Left kidney (tissue), 2 donors: Measurements from ENCODE around the gene TMC6. TPM values are rescaled to one million over a fixed set of nuclear protein-coding genes. Genes with fewer than 3 reads are reported as not detected.

Source experiments
- DNase-seq: peaks from one replicate; pipeline ENCODE4 v3.0.0-alpha.2; 2013
- polyA plus RNA-seq: library from polyadenylated mRNA; unstranded; fragments of 120-200 nt; gene quantifications from one replicate; pipeline ENCODE4 v1.2.1, GENCODE V29; 2013; ENCODE audit not compliant: insufficient read length

TMC6 gene
- polyA plus RNA-seq, 1 donor = 24.8 TPM

GRCh38 chr17:78138204-78139060, 9.9 kb upstream of the TMC6 start:
- DNase-seq = no peak

GRCh38 chr17:78137392-78138203, 9.0 kb upstream of the TMC6 start:
- DNase-seq = no peak

- no peak for DNase-seq
Observed at GRCh38 chr17:78135858-78136500, 7.4 kb upstream of the TMC6 start.

- no peak for DNase-seq
Observed at GRCh38 chr17:78134899-78135385, 6.4 kb upstream of the TMC6 start.

DNA sequence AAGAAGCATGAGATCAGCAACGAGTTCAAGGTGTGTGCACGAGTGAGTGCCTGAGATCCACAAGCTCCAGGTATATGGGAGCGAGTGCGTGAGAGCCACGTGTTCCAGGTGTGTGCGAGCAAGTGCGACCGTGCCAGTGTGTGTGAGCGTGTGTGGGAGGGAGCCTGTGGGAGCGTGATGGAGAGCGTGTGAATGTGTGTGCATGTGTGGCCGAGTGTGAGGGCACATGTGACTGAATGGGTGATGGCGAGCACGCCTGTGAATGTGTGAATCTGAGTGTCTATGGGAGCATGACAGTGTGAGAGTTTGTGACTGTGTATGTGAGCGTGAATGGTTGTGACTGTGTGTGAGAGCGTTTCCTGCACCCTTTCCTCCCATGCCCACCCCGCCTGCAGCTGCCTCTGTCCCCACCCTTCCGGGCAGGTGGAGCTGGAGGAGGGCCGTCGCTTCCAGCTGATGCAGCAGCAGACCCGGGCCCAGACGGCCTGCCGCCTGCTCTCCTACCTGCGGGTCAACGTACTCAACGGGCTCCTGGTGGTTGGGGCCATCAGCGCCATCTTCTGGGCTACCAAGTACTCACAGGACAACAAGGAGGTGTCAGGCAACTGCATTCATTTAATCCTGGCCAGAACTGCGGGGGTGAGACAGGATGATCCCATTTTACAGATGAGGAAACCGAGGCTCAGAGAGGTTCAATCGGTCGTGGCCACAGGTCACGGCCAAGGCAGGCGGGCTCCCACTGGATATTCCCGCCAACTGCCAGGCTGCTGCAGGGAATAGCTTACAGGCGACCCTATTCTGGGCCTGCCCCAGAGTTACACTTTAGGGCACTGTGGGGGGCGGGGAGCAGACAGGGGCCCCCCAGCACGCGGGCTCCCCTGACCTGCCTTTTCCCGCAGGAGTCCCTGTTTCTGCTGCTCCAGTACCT, 5.7 kb upstream of the TMC6 start:
- no peak for DNase-seq

GRCh38 chr17:78133179-78133951, 4.8 kb upstream of the TMC6 start:
- no peak for DNase-seq

DNA sequence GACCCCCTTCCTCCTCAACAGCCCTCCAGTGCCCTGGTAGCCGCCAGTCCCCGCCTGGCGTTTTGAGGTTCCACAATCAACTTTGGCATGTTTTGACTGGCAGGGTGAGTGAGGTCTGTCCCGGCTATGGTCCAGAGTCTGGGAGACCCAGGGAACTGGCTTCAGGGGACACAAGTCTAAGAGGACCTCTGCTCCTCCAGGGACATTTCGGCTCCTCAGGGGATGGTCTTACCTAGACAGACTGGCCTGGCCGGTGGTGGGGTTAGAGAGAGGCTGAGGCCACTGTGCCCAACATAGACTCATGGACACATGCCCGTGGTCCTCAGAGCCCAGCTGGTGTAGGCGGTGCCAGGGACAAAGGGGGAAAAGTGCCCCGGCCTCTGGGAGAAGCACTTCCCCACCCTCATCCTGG, 4.2 kb upstream of the TMC6 start:
- no peak for DNase-seq

DNA sequence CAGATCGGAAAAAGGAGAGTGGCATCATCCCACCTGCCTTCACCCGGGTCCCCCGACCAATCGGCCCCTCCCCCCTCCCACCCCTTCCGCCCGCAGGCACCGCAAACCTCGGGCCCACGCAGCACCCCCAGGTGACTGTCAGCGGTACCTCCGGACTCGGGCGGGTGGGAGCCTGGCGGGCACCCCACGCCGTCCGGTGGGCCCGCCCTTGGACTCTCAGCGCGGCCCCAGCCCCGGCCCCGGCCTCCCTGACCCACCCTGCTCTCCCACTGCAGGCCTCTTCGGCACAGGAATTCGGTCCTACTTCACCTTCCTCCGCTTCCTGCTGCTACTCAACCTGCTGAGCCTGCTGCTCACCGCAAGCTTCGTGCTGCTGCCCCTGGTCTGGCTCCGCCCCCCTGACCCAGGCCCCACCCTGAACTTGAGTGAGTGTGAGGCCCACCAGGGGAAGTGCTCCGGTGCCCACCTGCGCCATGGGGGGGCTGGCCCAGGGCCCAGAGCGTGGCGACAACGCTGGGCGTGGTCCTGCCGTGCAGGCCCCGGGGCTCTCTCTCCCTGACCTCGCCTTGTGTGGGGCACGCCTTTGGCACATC, 3.6 kb upstream of the TMC6 start:
- no peak for DNase-seq

GRCh38 chr17:78131172-78132083, 2.9 kb upstream of the TMC6 start:
- DNase-seq = no peak

DNA sequence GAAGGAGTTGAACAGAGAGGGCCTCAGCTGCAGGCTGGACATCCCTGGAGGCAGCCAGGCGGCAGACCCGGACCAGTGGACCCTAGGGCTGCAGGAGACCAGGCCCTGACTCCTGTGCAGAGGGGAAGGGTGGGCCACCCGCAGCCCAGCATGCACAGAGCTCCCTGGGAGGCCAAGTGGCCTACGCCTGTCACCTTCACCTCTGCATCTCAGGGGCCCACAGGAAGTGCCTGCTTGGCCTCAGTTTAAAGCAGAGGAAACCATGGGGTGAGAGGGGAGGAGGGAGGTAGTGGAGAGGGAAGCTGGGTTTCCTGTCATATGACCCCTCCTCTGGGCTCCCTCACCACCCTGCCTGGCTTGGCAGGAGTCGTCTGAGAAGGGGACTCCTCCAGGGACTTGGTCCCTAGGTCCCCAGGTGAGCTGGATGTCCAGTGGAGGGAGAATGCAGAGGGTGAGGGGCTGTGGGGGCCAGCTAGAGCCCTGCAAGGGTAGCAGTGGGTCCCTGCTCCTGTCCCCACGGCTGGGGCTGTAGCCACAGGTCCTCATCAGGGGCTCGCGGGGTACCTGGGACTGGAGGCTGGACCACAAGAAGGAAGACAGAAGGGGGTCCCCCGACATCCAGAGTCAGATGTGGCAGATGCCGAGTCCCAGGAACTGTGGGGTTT, 2.0 kb upstream of the TMC6 start, which contains the start of gene TMC8:
Gene TMC8 (plus strand): TSS at position 335 of the 665 bp plus-strand sequence. CDS start 818 bp downstream, outside the sequence.
- no peak for DNase-seq

DNA sequence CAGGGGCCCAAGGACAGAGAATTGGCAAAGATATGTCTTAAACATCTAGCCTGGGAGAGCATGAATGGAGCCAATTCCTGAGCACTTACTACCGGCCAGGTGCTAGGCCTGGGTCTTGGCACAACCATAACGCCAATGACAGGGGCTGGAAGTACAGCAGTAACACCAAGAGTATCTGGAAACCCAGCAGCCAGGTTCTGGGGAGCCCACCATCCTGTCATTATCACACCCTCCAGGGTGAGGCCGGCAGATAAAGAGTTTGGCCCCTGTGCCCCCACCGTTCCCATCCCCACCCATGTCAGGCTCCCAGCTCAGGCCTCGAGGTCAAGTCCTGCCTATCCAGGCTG, 1.5 kb upstream of the TMC6 start:
- no peak for DNase-seq

GRCh38 chr17:78129351-78130089, 965 bp upstream of the TMC6 start:
- no peak for DNase-seq

GRCh38 chr17:78127888-78128550, 536 bp downstream of the TMC6 start:
- no peak for DNase-seq

- DNase-seq = no peak
Observed at GRCh38 chr17:78127239-78127887, 1.2 kb downstream of the TMC6 start.

GRCh38 chr17:78126895-78127238, 1.7 kb downstream of the TMC6 start:
- no peak for DNase-seq

GRCh38 chr17:78125976-78126894, 2.3 kb downstream of the TMC6 start:
- no peak for DNase-seq
